Fibroblast of lung (primary cell): Measurements from ENCODE around the gene RIN3.

Source experiments
- CTCF ChIP-seq, 2 donors: IDR thresholded peaks in 1 of 2; conservative IDR thresholded peaks in 1 of 2; 1 replicate in 1 of 2; 2 replicates in 1 of 2; pipeline ENCODE4 v1.5.1; 2011 to 2012; ENCODE audit warnings: low read length in 2 of 2, control low read depth in 1 of 2, inconsistent platforms in 1 of 2, low read depth in 1 of 2, mild to moderate bottlenecking in 1 of 2
- EZH2 ChIP-seq: IDR thresholded peaks from 2 replicates; pipeline ENCODE4 v1.5.1; 2012; ENCODE audit warnings: low read length, control low read depth, mild to moderate bottlenecking; ENCODE audit errors: missing control alignments

GRCh38 chr14:92516966-92517506 lies 3.5 kb downstream of the RIN3 start:
- TF ChIP-seq CTCF (conservative IDR thresholded peaks at IDR 0.05 in 1 of 2, IDR thresholded peaks at IDR 0.05 in 1 of 2; ENCODE audit: low read depth in 1 of 2, low read length in 2 of 2) (no peak), EZH2 (no peak)
